ENCODE data around the gene SLC35E4. TPM values are rescaled to one million over a fixed set of nuclear protein-coding genes. Genes with fewer than 3 reads are reported as not detected.

SLC35E4 gene
- total RNA-seq, 2 experiments from 2014 or later = 1.8 to 1.9 TPM

DNA sequence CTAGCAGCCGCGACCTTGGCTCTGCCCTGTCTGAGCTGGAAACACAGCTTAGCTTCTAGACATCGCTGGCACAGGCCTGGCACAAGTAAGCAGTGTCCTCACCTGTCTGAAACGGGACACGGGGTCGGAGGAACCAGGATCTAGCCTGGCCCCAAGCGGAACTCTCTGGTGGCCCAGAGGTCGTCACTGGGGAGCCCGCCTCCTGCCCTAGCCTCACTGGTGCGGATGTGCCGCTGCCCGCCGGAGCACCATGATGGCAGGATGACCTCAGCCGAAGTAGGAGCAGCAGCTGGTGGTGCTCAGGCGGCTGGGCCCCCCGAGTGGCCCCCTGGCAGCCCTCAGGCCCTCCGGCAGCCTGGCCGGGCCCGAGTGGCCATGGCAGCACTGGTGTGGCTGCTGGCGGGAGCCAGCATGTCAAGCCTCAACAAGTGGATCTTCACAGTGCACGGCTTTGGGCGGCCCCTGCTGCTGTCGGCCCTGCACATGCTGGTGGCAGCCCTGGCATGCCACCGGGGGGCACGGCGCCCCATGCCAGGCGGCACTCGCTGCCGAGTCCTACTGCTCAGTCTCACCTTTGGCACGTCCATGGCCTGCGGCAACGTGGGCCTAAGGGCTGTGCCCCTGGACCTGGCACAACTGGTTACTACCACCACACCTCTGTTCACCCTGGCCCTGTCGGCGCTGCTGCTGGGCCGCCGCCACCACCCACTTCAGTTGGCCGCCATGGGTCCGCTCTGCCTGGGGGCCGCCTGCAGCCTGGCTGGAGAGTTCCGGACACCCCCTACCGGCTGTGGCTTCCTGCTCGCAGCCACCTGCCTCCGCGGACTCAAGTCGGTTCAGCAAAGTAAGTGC lies 871 bp downstream of the SLC35E4 start:
- Mint-ChIP-seq H3K4me3 (peak overlapping the region; percentile 69), H3K4me1 (ENCODE audit: low read depth) (peaks cover 18% of the 10 kb centered on the region), H3K27ac (peak overlapping the region; percentile 35), H3K27me3 (ENCODE audit: low read depth) (no peaks in the 10 kb centered on the region), H3K9me3 (ENCODE audit: insufficient read depth) (no peaks in the 10 kb centered on the region), H3K36me3 (ENCODE audit: low read depth) (peaks cover 9% of the 10 kb centered on the region)
- ChIA-PET POLR2A (interaction anchor here (0.6 to 2.4 kb wide), 5 partner anchors 13 to 285 kb away, joined by 3 to 16 read pairs (median 5); no protein-coding TSS in a partner anchor), CTCF (interaction anchor here (0.6 to 4.5 kb wide), 12 partner anchors 7 to 284 kb away, joined by 3 to 179 read pairs (median 24); partner anchors contain the start of genes DUSP18 and TCN2)
- DNase-seq = peak; percentile 26
- no peak for ATAC-seq

DNA sequence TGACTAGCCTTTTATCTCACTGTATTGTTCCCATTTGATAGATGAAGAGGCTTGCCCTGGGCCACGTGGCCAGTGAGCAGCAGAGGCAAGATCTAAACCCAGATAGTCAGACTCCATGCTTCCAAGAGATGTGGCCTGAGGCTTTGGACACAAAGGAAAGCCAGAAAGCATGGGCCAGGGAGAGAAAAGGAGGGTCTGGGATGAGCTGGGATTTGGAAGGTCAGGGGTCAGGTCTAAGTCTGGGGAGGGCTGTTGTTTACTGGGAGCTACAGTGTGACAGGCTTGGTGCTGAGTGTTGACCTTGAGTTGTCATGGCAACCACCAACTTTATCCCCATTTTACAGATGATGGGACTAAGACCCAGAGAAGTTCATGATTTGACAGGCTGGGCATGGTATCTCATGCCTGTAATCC lies 2.1 kb downstream of the SLC35E4 start:
- Mint-ChIP-seq H3K4me3 (peak overlapping the region; percentile 1), H3K36me3 (ENCODE audit: low read depth) (peaks cover 9% of the 10 kb centered on the region), H3K27me3 (ENCODE audit: low read depth) (no peaks in the 10 kb centered on the region), H3K4me1 (ENCODE audit: low read depth) (peaks cover 18% of the 10 kb centered on the region), H3K27ac (no peak overlapping the region), H3K9me3 (ENCODE audit: insufficient read depth) (no peaks in the 10 kb centered on the region)
- CTCF ChIA-PET = interaction anchor here (1.2 to 4.5 kb wide), 2 partner anchors 12 to 118 kb away, joined by 5 to 57 read pairs; no protein-coding TSS in a partner anchor
- ATAC-seq (no peak), DNase-seq (no peak)
- POLR2A ChIA-PET = no interaction called here

DNA sequence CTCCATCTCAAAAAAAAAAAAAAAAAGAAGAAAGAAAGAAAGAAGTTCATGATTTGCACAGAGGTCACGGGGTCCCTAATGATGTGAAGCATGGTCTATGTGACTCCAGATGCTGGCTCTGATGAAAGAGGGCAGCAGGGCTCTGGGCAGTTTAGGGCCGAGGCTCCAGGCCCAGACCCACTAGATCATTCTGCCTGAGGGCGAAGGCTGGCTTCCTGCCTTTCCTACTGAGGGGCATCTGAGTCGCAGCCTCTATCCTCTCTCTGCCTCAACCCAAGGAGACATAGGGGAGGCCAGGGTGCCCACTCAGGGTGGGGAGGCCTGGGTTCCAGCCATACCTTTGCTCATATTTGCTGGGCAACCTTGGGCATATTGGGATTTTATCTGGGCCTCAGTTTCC lies 4.8 kb downstream of the SLC35E4 start:
- DNase-seq (no peak), ATAC-seq (no peak)
- Mint-ChIP-seq H3K27ac (no peak overlapping the region), H3K4me3 (no peak overlapping the region), H3K9me3 (ENCODE audit: insufficient read depth) (no peaks in the 10 kb centered on the region), H3K4me1 (ENCODE audit: low read depth) (peaks cover 9% of the 10 kb centered on the region), H3K36me3 (ENCODE audit: low read depth) (peaks cover 9% of the 10 kb centered on the region), H3K27me3 (ENCODE audit: low read depth) (no peaks in the 10 kb centered on the region)
- POLR2A ChIA-PET = no interaction called here
- CTCF ChIA-PET = no interaction called here

DNA sequence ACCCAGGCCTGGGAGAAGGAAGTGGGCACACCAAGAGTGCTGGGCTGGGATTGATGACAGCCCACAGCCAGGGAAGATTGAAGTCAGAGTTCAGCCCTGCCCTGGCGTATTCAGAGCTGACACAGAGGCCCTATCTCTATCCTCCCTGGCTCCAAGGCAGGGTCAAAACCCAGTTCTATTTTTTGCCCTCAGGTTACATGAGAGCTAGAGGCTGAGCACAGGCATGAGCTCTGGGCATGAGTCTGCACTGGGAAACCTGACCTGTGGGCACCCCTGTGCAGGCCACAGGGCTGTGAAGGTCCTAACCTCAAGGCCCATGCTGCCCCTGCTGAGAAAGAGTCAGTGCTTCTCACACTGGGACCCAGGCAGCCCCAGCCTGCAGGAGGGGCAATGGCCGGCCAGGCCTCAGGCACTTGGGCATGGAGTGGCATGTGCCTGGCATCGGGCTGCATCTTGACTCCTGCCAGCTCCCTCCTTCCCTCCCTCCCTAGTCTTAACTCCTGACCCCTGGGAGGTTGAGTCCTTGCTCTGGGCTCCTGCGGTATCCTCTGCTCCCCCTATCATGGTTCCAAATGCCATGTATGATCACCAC lies 5.4 kb downstream of the SLC35E4 start:
- POLR2A ChIA-PET = no interaction called here
- no peak for ATAC-seq
- H3K9me3 Mint-ChIP-seq (ENCODE audit: insufficient read depth) = no peaks in the 10 kb centered on the region
- H3K4me1 Mint-ChIP-seq (ENCODE audit: low read depth) = peaks cover 8% of the 10 kb centered on the region
- H3K4me3 Mint-ChIP-seq = no peak overlapping the region
- CTCF ChIA-PET = no interaction called here
- no peak for DNase-seq
- H3K36me3 Mint-ChIP-seq (ENCODE audit: low read depth) = peaks cover 9% of the 10 kb centered on the region
- no peak overlapping the region for H3K27ac Mint-ChIP-seq
- H3K27me3 Mint-ChIP-seq (ENCODE audit: low read depth) = no peaks in the 10 kb centered on the region

DNA sequence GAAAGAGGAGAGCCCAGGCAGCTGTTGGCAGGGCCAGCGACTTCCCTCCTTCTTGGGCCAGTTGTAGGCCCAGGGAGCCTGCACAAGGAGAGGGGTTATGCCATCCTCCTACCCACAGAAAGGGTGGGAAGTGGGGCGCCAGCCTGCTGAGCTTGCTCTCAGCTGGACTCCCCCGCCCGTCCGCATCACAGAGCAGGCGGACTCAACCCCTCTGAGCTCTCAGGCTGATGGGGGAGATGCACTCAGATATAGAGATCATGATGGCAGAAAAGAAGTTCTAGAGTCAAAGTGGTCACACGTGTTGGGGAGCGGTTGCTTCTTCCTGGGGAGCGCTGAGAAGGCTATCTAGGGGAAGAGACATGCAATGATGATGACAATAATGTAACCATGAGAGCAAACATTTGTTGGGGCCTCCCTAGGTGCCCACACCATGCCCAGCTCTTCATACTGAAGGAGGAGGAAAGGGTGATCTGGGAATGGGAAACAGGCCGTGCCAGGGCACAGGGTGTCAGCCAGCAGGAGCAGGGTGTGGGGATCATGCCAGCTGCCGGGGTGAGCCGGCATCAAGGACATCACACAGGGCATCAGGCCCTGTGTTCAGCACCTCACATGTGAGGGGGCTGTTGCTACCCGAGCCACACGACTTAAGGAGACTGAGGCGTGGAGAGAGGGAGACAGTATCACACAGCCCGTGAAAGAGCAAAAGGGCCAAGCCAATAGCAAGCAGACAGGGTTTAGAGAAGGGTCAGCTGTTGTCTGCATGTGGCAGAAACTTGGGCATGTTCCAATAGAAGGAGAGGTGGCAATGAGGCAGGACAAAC lies 7.7 kb downstream of the SLC35E4 start:
- H3K9me3 Mint-ChIP-seq (ENCODE audit: insufficient read depth) = no peaks in the 10 kb centered on the region
- ATAC-seq (no peak), DNase-seq (no peak)
- H3K27ac Mint-ChIP-seq = no peak overlapping the region
- CTCF ChIA-PET = interaction anchor here (2.4 kb wide), 1 partner anchor 9 kb away, joined by 18 read pairs; the partner anchor contains the start of gene SLC35E4
- H3K27me3 Mint-ChIP-seq (ENCODE audit: low read depth) = no peaks in the 10 kb centered on the region
- peaks cover 3% of the 10 kb centered on the region for H3K4me1 Mint-ChIP-seq (ENCODE audit: low read depth)
- H3K36me3 Mint-ChIP-seq (ENCODE audit: low read depth) = peaks cover 5% of the 10 kb centered on the region
- no peak overlapping the region for H3K4me3 Mint-ChIP-seq
- POLR2A ChIA-PET = no interaction called here

DNA sequence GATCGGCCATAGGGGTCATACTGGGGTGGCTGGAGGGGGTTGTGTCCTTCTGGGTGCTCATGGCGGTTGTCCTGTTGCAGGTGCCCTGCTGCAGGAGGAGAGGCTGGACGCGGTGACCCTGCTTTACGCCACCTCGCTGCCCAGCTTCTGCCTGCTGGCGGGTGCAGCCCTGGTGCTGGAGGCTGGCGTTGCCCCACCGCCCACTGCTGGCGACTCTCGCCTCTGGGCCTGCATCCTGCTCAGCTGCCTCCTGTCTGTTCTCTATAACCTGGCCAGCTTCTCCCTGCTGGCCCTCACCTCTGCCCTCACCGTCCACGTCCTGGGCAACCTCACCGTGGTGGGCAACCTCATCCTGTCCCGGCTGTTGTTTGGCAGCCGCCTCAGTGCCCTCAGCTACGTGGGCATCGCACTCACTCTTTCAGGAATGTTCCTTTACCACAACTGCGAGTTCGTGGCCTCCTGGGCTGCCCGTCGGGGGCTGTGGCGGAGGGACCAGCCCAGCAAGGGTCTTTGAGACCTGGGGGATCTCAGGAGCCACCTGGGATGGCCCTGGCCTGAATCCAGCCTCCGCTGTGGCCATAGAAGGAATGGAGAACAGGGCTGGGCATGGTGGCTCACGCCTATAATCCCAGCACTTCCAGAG lies 11.1 kb downstream of the SLC35E4 start:
- no peaks in the 10 kb centered on the region for H3K36me3 Mint-ChIP-seq (ENCODE audit: low read depth)
- H3K4me1 Mint-ChIP-seq (ENCODE audit: low read depth) = peaks cover 18% of the 10 kb centered on the region
- DNase-seq (no peak), ATAC-seq (no peak)
- no peak overlapping the region for H3K4me3 Mint-ChIP-seq
- CTCF ChIA-PET = interaction anchor here (1.6 kb wide), 1 partner anchor 12 kb away, joined by 13 read pairs; the partner anchor contains the start of gene SLC35E4
- H3K9me3 Mint-ChIP-seq (ENCODE audit: insufficient read depth) = no peaks in the 10 kb centered on the region
- H3K27ac Mint-ChIP-seq = no peak overlapping the region
- no peaks in the 10 kb centered on the region for H3K27me3 Mint-ChIP-seq (ENCODE audit: low read depth)
- POLR2A ChIA-PET = no interaction called here

DNA sequence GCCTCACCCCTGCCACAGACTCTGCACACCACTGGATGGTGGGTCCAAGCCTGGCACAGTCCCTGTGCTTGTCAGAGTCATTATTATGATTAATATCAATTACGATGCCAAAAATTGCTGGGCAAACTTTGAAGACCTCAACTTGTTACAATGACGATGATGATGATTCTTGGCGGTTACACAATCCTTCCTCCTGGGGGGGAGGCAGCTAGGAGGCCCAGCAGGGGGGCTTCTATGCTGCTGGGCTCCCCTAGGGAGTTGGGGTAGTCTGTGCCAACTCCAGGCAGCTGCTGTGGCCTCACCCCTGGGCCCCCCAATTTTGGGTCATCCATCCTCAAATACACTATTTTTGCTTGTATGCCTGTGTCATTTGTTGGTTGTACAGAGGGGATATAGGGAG lies 12.0 kb downstream of the SLC35E4 start:
- POLR2A ChIA-PET = no interaction called here
- ATAC-seq = no peak
- peaks cover 25% of the 10 kb centered on the region for H3K4me1 Mint-ChIP-seq (ENCODE audit: low read depth)

DNA sequence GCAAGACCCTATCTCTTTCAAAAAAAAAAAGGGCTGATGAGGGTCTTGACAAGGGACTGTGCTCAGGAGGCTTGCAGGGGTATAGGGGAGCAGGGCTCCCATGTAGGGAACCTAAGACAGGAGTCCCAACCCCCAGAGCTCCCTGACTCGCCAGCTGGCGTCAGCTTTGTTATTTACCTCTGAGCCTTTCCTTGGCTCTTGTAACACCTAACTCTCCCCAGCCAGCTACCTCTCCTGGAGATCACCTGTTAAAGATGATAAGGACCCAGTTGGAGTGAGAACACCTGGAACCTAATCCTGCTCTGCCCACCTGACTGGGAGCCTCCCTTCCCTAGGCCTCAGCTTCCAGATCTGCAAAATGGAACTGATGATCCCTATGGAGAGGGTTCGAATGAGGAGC lies 13.2 kb downstream of the SLC35E4 start:
- no peaks in the 10 kb centered on the region for H3K27me3 Mint-ChIP-seq (ENCODE audit: low read depth)
- peaks cover 25% of the 10 kb centered on the region for H3K4me1 Mint-ChIP-seq (ENCODE audit: low read depth)
- DNase-seq (no peak), ATAC-seq (no peak)
- H3K36me3 Mint-ChIP-seq (ENCODE audit: low read depth) = no peaks in the 10 kb centered on the region
- H3K9me3 Mint-ChIP-seq (ENCODE audit: insufficient read depth) = no peaks in the 10 kb centered on the region
- H3K27ac Mint-ChIP-seq = peak overlapping the region; percentile 76
- no peak overlapping the region for H3K4me3 Mint-ChIP-seq
- POLR2A ChIA-PET = interaction anchor here (2.6 kb wide), 1 partner anchor 13 kb away, joined by 8 read pairs; the partner anchor contains the start of gene SLC35E4
- CTCF ChIA-PET = interaction anchor here (0.7 to 4.9 kb wide), 6 partner anchors 10 to 436 kb away, joined by 3 to 57 read pairs (median 5); partner anchors contain the start of genes DUSP18 and SLC35E4

More for the DNA sequence above, 12.0 kb downstream of the SLC35E4 start:
- H3K36me3 Mint-ChIP-seq (ENCODE audit: low read depth) = no peaks in the 10 kb centered on the region
- no peak overlapping the region for H3K27ac Mint-ChIP-seq
- no peaks in the 10 kb centered on the region for H3K9me3 Mint-ChIP-seq (ENCODE audit: insufficient read depth)
- DNase-seq = no peak
- no peaks in the 10 kb centered on the region for H3K27me3 Mint-ChIP-seq (ENCODE audit: low read depth)
- no peak overlapping the region for H3K4me3 Mint-ChIP-seq
- CTCF ChIA-PET = interaction anchor here (4.9 kb wide), 1 partner anchor 12 kb away, joined by 57 read pairs; the partner anchor contains the start of gene SLC35E4

DNA sequence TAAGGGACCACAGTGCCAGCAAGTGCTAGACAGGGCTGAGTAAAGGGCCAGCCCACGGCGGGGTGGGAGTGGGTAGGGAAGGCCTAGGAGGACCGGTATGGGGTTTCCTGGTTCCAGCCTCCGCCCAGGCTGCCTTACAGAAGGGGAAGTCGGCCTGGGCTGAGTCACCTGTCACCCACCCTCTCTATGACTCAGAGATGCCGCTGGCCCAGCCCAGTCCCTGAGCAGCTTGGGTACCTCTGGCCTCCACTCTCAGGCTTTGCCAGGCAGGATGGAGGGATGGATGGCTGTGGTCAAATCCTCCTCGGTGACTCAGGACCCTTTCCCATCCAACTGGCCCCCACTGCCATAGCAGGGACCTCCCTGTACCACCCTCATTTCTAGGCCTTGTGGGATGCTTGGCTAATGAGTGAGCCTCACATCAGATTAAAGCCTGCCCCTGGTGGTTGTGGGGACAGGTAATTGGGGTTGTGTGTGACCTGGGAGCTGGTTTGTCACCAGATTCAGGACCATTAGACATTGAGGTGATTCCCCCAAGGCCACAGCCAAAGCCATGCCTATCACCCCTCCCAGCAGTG lies 13.9 kb downstream of the SLC35E4 start:
- DNase-seq = peak; percentile 77
- H3K9me3 Mint-ChIP-seq (ENCODE audit: insufficient read depth) = no peaks in the 10 kb centered on the region
- no peaks in the 10 kb centered on the region for H3K36me3 Mint-ChIP-seq (ENCODE audit: low read depth)
- peak overlapping the region; percentile 76 for H3K27ac Mint-ChIP-seq
- peak; percentile 96 for ATAC-seq
- CTCF ChIA-PET = interaction anchor here (0.6 to 4.9 kb wide), 10 partner anchors 10 to 673 kb away, joined by 3 to 57 read pairs (median 4); partner anchors contain the start of genes DUSP18 and SLC35E4
- H3K4me3 Mint-ChIP-seq = no peak overlapping the region
- H3K27me3 Mint-ChIP-seq (ENCODE audit: low read depth) = no peaks in the 10 kb centered on the region
- POLR2A ChIA-PET = interaction anchor here (2.6 kb wide), 1 partner anchor 14 kb away, joined by 8 read pairs; the partner anchor contains the start of gene SLC35E4
- peaks cover 25% of the 10 kb centered on the region for H3K4me1 Mint-ChIP-seq (ENCODE audit: low read depth)

DNA sequence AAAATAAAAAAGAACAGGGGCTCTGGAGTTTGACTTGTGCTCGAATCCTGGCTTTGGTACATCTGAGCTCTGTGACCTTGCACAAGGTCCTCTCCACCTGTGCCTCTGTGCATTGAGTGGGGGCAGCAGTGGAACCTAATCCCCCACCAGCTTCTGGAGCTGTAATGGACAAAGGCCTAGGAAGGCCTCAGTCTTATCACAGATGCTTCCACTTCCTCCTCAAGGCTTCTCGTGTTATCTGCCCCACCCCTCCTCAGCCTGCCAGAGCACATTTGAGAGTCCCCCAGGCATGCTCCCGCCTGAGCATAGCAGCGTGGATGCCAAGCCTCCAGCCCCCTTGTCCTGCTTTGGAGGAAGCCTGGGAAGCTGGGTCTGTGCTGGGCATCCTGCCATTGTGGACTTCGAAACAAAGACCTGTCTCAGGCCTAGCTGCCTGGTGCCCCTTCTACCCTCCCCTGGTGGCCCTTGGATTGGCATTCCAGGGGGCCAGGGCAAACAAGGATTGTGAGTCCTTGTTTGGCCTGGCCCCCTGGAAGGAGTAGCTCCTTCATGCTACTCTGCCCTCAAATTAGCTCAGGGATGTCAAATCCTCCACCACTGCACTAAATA lies 15.0 kb downstream of the SLC35E4 start:
- ATAC-seq (no peak), DNase-seq (no peak)
- Mint-ChIP-seq H3K9me3 (ENCODE audit: insufficient read depth) (no peaks in the 10 kb centered on the region), H3K4me1 (ENCODE audit: low read depth) (peaks cover 25% of the 10 kb centered on the region), H3K27me3 (ENCODE audit: low read depth) (no peaks in the 10 kb centered on the region), H3K27ac (no peak overlapping the region), H3K36me3 (ENCODE audit: low read depth) (no peaks in the 10 kb centered on the region), H3K4me3 (no peak overlapping the region)
- ChIA-PET POLR2A (interaction anchor here (2.6 kb wide), 1 partner anchor 15 kb away, joined by 8 read pairs; the partner anchor contains the start of gene SLC35E4), CTCF (interaction anchor here (0.6 to 4.9 kb wide), 7 partner anchors 9 to 672 kb away, joined by 3 to 57 read pairs (median 3); partner anchors contain the start of genes DUSP18 and SLC35E4)
